ACC112 (cell line): ENCODE results near the gene CPXM2.

Experiments
- H2AFZ ChIP-seq: fragments of 200-600 bp; sonication (generic); one replicate; pipeline ENCODE4 v1.6.0; 2017; ENCODE audit warnings: antibody characterized with exemption, low read length; ENCODE audit not compliant: unreplicated experiment
- H3K27ac ChIP-seq: fragments of 200-600 bp; sonication (generic); 2 replicates; pipeline ENCODE4 v1.5.1; 2014; ENCODE audit warnings: low read depth, mild to moderate bottlenecking, antibody characterized with exemption, low read length, moderate library complexity
- H3K27me3 ChIP-seq: fragments of 200-600 bp; sonication (generic); 2 replicates; pipeline ENCODE4 v1.6.1; 2014; ENCODE audit warnings: mild to moderate bottlenecking, antibody characterized with exemption, low read length, moderate library complexity, mixed read lengths; ENCODE audit not compliant: insufficient read depth
- H3K36me3 ChIP-seq: fragments of 200-600 bp; sonication (generic); 2 replicates; pipeline ENCODE4 v1.6.1; 2016; ENCODE audit warnings: mild to moderate bottlenecking, antibody characterized with exemption, low read length, moderate library complexity, mixed read lengths; ENCODE audit not compliant: insufficient read depth
- H3K4me1 ChIP-seq: fragments of 200-600 bp; sonication (generic); one replicate; pipeline ENCODE4 v1.6.1; 2016; ENCODE audit warnings: low read length, mixed read lengths; ENCODE audit not compliant: insufficient read depth, unreplicated experiment, control insufficient read depth
- H3K4me3 ChIP-seq: fragments of 200-600 bp; sonication (generic); 2 replicates; pipeline ENCODE4 v1.5.1; 2014; ENCODE audit warnings: mild to moderate bottlenecking, low read depth, low read length
- H3K79me2 ChIP-seq: fragments of 200-600 bp; sonication (generic); one replicate; pipeline ENCODE4 v1.6.0; 2016; ENCODE audit warnings: low read length; ENCODE audit not compliant: control insufficient read depth, unreplicated experiment, insufficient read depth

CPXM2 gene

DNA sequence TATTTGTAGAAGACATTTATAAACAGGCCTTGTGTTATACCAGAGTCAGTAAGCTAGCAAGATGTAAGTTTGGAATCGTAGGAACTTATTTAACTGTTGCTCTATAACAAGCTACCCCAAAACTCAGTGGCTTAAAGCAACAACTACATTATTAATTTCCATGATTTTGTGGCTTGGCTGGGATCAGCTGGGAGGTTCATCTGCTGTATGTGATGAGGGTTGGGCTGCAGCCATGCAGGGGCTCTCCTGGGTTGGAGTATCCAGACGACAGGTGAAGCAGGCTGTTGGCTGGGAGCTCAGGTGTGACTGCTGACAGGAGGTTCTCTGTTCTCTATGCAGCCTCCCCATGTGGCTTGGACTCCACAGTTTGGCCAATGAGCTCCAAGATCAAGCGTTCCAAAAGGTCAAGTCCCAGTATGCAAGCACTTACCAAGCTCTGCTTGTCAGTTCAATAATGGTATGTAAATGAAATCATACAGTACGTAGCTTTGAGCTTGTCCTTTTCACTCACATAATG lies 173.0 kb downstream of the CPXM2 start:
- no peak overlapping the region for H3K4me3 ChIP-seq
- H3K27ac ChIP-seq: no peak overlapping the region
- no peaks in the 10 kb centered on the region for H3K27me3 ChIP-seq
- no peaks in the 10 kb centered on the region for H3K36me3 ChIP-seq
- no peaks in the 10 kb centered on the region for H3K4me1 ChIP-seq
- H2AFZ ChIP-seq: no peak overlapping the region
- no peaks in the 10 kb centered on the region for H3K79me2 ChIP-seq

- Histone ChIP-seq H3K27ac (no peak overlapping the region), H3K4me3 (no peak overlapping the region), H2AFZ (no peak overlapping the region), H3K27me3 (no peaks in the 10 kb centered on the region), H3K4me1 (no peaks in the 10 kb centered on the region), H3K36me3 (no peaks in the 10 kb centered on the region), H3K79me2 (no peaks in the 10 kb centered on the region)
Observed at GRCh38 chr10:123717336-123717735, 174.3 kb downstream of the CPXM2 start.

GRCh38 chr10:123715546-123715945 lies 176.1 kb downstream of the CPXM2 start:
- Histone ChIP-seq H3K79me2 (no peaks in the 10 kb centered on the region), H3K4me1 (no peaks in the 10 kb centered on the region), H3K36me3 (no peaks in the 10 kb centered on the region), H3K27me3 (no peaks in the 10 kb centered on the region), H2AFZ (no peak overlapping the region), H3K27ac (no peak overlapping the region), H3K4me3 (no peak overlapping the region)

- H3K36me3 ChIP-seq: no peaks in the 10 kb centered on the region
- no peak overlapping the region for H2AFZ ChIP-seq
- no peaks in the 10 kb centered on the region for H3K27me3 ChIP-seq
- H3K79me2 ChIP-seq: no peaks in the 10 kb centered on the region
- H3K4me1 ChIP-seq: no peaks in the 10 kb centered on the region
- no peak overlapping the region for H3K4me3 ChIP-seq
- H3K27ac ChIP-seq: no peak overlapping the region
Observed at GRCh38 chr10:123706236-123706635, 185.4 kb downstream of the CPXM2 start.

GRCh38 chr10:123704812-123705211 lies 186.8 kb downstream of the CPXM2 start:
- Histone ChIP-seq H3K27me3 (no peaks in the 10 kb centered on the region), H3K27ac (no peak overlapping the region), H3K4me3 (no peak overlapping the region), H3K79me2 (no peaks in the 10 kb centered on the region), H3K4me1 (no peaks in the 10 kb centered on the region), H3K36me3 (no peaks in the 10 kb centered on the region), H2AFZ (no peak overlapping the region)

- H3K4me3 ChIP-seq: no peak overlapping the region
- H3K79me2 ChIP-seq: no peaks in the 10 kb centered on the region
- no peaks in the 10 kb centered on the region for H3K36me3 ChIP-seq
- no peaks in the 10 kb centered on the region for H3K27me3 ChIP-seq
- H3K4me1 ChIP-seq: no peaks in the 10 kb centered on the region
- no peak overlapping the region for H2AFZ ChIP-seq
- H3K27ac ChIP-seq: no peak overlapping the region
Observed at GRCh38 chr10:123704076-123704475, 187.5 kb downstream of the CPXM2 start.

GRCh38 chr10:123703195-123703790 lies 188.3 kb downstream of the CPXM2 start:
- H2AFZ ChIP-seq: no peak overlapping the region
- no peaks in the 10 kb centered on the region for H3K4me1 ChIP-seq
- H3K4me3 ChIP-seq: no peak overlapping the region
- no peaks in the 10 kb centered on the region for H3K27me3 ChIP-seq
- no peaks in the 10 kb centered on the region for H3K36me3 ChIP-seq
- no peaks in the 10 kb centered on the region for H3K79me2 ChIP-seq
- no peak overlapping the region for H3K27ac ChIP-seq
